NCI-H2227 (cell line): ENCODE measurements around the gene MME.

Experiments used
- DNase-seq: peaks from one replicate; lab custom pipeline; 2025; ENCODE audit not compliant: unreplicated experiment; lab: John Stamatoyannopoulos, UW

The MME gene

DNA sequence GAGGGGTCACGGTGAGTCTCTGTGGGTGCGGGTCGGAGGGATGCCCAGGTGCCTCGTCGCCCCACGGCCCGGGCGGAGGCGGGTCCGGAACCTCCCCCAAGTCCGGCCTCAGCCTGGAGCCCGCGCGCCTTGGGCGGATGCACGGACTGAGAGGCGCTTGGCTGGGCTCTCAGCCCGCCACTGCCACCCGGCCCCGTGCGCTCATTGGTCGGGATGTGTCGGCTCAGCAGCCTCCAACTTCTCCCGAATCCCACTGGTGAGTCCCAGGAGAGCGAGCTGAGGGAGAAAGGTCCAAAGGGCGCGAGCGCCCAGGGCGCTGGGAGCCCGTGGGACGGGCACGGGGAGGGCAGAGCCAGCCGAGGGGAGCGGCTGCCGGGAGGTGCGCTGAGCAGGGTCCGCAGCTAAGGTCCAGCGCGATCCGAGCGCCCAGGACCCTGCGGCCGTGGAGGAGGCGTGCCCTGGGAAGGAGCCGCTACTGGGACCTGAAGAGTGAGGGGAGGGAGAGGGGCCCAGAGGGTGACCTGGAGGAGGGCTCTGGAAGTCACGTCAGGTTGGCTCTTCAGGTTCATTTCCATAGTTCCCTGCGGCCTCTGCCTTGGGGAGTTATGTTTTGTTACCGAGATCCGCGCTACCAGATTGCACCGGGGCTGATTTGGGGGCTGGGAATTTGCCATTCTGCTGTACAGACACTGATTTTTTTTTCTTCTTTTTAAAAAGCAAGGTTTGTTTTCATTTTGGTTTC lies at the start of gene MME:
MME (plus strand) TSS at position 574 of the 742 bp plus-strand sequence. CDS start 3,849 bp downstream, outside the sequence.
- peak; percentile 6 for DNase-seq

DNA sequence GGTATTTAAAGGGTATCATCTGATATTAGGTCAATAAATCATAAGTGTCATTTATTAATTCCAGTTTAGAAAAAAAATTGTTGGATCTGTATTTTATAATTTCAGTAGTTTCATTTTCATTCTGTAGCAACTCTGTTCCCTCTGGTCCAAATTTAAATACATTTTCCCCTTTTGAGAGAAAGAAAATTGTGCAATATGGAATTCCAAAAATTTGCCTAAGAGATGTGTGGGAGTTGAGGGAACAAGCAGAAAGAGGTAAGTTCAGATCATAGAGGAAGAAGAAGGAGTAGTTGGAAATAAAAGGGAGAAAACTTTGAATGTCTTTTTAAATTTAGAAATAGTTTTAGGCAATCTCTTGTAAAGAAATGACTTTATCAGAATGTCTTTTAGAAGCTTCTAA lies 48.9 kb upstream of the MME start:
- DNase-seq, result no peak

DNA sequence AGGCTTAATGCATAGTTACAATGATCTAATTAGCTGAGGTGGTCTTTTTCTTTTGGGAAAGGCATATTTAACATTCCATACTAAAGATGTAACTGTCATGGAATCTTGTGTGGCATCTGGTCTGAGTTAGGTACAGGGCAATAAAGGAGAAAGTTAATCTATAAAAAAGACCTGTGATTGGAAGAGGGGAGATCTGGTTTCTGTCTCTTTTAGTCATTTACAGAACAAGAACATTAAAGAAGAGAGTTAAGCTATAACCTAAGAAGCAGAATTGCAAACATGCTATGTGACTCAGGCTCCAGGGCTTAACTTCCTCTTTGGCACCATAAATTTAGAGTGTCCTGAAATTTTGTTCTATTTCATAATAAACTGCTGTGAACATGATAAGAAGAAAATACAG lies 47.2 kb upstream of the MME start:
- DNase-seq, result no peak

DNA sequence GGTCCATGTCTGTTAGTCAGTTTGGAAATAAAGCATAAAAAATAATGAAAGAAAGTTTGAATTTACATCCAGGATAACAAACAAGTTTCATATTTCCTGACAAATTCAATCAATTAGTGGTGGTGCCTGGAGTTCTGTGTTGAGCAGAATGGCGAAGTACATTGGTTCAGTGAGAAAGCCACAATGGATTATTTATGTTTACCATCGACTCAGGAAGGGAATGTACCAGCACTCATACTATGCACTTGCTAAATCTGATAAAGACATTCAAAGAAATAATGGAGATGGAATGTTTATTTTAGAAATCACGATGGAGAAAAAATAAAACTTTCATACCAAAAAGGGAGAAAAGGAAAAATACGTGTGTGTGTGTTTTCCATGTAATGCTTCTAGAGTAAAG lies 45.3 kb upstream of the MME start:
- no peak for DNase-seq

DNA sequence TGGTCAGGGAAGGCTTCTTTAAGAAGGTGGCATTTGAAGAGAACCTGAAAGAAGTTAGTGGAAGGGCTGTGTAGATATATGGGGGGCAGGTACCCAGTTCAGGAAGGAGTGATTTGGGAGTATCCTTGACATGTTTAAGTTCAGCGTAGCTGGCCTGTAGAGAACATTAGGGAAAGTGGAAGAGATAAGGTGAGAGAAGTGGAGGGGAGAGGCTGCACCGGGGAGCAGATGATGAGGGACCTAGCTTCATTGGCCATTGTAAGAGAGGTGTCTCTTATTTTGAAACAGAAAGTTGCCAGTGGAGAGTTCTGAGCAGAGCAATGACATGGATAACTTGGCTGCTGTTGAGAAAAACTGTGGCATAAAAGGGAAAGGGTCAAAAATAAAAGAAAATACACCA lies 44.6 kb upstream of the MME start:
- no peak for DNase-seq

DNA sequence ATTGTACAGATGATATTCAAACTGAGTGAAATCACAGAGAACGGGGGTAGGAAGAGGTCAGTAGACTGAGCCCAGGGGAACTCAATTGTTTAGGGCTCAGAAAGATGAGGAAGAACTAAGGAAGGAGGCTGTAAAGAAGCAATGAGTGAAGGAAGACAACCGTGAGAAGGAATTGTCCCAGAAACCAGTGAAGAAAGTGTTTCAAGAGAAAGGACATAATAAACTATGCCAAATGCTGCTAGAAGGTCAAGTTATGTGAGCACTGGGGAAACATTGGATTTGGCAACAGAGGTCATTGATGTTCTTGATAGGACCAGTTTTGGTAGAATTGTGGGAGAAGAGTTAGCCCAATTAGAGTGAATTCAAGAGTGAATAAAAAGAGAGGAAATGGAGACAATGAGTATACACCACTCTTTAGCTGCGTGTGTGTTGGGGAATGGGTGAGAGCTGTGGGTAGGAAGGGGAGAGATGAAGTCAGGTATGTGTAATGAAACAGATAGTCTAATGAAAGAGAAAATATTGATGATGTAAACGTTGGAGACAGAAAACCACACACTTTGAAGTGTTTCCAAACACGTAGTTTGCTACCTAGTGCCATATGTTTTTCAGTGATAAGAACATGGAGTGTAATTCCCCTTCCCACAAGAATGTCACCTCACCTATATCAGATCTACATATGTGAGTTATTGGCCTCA lies 42.5 kb upstream of the MME start:
- DNase-seq, result no peak

DNA sequence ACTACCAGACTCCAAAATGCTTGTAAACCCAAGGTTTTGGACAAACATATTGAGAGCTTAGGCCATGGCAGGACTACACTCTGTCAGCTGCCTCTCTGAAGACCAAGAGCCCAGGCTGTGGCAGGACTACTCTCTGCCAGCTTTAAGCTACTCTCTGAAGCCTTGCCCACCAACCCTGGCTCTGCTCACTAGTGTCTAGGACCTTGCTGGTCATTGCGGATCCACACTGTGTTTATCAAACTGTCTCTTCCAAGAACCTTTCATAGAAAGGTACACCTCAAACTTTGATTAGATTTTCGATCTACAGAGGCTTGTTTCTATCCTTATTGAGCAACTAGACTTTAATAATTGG lies 41.9 kb upstream of the MME start:
- no peak for DNase-seq

DNA sequence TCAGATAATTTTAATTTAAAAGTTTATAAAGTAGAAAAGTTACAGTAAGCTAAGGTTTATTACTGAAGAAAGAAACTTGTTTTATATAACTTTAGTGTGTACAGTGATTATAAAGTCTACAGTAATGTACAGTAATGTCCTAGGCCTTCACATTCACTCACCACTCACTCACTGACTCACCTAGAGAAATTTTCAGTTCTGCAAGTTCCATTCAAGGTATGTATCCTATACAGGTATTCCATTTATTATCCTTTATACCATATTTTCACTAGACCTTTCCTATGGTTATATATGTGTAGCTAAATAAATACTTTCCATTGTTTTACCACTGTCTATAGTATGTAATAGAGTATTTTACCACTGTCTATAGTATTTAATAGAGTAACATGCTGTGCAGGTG lies 33.2 kb upstream of the MME start:
- DNase-seq, result no peak

DNA sequence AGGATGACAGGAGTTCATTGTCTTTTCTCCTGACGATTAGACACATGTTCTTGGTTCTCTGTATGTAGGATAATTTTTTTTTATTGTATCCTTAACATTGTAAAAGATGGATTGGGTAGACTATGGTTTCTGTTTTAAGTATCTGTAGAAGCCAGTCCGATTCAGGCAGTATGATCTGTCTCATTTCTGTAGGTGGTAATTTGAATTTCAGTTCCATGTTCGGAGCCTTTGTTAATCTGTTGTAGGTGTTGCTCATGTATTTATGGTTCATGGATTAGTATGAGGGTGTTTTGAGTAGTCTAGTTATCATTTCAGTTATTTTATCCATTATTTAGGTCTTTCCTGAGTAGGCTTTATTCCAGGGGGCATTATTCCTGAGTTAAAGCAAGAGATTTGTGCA lies 32.4 kb upstream of the MME start:
- no peak for DNase-seq

DNA sequence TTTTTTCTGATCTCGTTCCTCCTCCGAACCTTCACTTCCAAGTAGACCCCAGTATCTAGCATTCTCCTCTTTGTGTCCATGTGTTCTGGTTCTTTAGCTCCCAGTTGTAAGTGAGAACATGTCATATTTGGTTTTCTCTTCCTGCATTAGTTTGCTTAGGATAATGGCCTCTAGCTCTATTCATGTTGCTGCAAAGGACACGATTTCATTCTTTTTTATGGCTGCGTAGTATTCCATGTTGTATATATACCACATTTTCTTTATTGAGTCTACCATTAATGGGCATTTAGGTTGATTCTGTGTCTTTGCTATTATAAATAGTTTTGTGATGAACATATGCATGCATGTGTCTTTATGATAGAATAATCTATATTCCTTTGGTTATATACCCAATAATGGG lies 30.2 kb upstream of the MME start:
- DNase-seq, result no peak

DNA sequence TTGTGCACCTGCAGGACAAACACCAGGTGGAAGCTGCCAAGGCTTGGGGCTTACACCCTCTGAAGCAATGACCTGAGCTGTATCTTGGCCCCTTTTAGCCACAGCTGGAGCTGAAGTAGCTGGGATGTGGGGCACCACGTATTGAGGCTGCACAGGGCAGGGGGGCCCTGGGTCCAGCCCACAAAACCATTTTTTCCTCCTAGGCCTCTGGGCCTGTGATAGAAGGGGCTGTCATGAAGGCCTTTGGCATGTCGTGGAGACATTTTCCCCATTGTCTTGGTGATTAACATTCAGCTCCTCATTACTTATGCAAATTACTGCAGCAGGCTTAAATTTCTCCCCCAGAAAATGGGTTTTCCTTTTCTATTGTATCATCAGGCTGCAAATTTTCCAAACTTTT lies 27.6 kb upstream of the MME start:
- no peak for DNase-seq

DNA sequence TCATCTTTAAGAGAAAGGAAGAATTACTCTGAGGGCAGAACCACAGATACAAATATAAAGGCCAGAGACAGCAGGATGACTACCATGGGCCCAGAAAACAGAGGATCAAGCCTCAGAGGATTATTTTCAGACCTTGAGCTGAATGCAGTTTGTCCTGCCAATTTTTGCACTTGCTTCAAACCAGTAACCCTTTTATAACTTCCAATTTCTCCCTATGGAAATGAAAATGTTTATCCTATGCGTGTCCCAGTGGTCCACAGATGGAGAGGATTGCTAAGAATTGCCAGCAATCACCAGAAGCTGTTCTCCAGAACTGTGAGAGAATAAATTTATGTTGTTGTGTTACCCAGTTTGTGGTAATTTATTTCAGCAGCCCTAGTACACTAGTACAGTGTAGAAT lies 26.4 kb upstream of the MME start:
- DNase-seq, result no peak

DNA sequence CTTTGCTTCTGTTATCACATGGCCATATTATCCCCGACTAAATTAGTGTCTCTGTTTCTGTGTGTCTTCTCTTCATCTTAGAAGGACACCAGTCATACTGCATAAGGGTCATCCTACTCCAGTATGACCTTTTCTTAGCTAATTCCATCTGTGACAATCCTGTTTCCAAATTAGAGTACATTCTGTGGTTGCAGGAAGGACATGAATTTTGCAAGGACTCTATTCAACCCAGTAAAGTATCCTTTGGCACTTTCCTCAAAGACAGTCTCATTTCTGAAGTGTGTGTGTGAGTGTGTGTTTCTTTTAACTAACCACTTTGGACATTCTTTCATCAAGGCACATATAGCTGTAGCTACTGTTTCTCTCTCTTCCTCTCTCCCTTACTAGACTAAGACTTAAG lies 15.2 kb upstream of the MME start:
- DNase-seq, result no peak

DNA sequence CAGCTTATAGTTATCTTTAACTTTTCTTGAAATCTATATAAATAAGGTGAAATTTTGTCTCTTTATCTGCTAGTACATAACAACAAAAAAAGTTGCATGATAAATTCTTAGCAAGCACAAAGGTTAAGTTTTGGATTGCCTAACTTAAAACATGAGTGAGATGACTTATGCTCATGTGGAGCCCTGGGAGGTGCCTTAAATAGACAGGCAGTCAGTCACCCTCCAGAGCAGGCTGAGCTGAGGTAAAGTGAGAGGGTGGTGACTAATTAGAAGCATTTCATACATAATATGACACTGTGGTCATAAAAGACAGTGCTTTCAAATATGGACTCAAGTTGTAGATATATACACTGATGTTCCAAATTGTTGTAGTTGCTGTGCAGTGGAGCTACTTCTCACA lies 14.6 kb upstream of the MME start:
- DNase-seq, result no peak

DNA sequence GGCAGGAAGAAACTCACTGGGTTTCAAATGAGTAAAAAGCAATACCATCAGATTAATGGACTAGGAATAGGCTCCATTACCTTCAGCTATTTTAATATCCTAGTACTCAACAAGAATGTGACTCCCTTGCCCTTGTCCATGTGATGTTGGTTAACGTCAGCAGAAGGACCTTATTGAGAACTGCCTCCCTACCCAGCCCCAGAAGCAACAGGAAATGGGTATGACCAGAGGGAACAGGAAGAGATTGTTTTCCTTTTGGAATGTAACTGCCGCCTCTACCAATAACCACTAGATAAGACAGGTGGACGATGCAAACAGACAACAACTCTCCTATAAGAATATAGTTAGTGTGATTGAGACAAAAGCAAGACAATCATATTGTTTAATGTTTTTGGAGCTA lies 10.4 kb upstream of the MME start:
- DNase-seq, result no peak

DNA sequence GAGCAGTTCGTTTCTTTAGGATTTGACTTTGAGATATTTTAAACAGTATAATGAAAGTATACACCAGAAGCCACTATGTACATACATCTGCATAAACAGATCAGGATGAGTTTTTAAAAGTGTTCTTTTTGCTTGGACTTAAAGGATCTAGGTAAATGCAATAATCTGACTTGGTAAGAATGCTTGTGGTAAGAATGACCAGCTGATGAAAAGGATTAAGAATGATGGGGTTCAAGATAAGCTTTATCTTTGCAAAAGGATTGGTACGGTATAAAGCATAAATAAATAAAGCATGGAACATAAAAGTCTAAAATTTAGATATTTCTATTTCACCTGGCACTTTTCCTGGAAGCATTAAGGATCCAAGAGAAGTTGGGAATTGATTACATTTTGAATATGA lies 9.8 kb upstream of the MME start:
- no peak for DNase-seq

DNA sequence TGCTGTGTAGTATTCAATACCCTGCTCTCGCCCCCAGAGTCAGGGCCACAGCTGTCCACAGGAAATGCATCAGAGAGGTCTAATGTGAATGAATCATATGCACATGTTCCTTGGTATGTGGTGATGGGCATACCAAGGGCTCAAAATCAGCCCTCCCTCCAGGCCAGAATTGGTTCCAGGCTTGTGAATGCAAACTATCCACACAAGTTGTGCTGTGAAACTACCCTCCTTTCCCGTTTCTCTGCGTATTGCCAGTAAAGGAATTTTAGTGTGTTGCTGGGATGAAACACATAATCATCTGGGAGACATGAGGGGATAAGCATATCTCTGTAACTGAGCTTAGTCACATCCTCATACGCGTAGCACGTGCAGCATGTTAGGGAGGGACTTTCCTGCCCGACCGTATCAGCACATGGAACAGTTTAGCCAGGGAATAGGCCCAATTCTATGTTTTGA lies 9.2 kb upstream of the MME start:
- no peak for DNase-seq

DNA sequence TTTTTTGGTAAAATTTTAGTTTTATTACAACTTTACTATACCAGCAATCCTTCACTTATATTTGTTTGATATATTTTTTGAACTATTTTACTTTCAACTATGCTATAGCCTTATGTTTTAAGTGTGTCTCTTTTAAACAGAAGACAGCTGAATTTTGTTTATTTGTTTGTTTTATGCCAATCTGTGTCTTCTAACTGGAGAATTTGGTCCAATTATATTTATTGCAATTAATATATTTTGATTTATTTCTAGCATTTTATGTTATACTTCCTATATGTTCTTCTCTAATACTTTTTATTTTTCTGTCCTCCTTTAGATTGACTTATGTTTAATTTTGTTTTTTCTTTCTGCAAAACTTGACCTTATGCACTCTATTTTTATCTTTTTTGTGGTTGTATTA lies 4.9 kb upstream of the MME start:
- no peak for DNase-seq

DNA sequence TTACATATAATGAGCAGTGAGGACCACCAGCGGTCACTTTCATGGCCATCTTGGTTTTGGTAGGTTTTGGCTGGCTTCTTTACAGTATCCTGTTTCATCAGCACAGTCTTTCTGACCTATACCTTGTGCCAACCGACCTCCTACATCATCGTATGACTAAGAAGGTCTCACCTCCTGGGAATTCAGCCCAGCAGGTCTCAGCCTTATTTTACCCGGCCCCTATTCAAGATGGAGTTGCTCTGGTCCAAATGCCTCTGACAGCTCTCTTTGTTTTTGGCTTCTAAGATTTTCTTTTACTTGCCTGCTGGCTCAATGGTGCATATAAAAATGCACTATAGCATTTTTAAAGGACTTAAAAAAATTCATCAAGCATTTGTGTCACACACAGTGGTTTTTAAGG lies 3.2 kb upstream of the MME start:
- no peak for DNase-seq

DNA sequence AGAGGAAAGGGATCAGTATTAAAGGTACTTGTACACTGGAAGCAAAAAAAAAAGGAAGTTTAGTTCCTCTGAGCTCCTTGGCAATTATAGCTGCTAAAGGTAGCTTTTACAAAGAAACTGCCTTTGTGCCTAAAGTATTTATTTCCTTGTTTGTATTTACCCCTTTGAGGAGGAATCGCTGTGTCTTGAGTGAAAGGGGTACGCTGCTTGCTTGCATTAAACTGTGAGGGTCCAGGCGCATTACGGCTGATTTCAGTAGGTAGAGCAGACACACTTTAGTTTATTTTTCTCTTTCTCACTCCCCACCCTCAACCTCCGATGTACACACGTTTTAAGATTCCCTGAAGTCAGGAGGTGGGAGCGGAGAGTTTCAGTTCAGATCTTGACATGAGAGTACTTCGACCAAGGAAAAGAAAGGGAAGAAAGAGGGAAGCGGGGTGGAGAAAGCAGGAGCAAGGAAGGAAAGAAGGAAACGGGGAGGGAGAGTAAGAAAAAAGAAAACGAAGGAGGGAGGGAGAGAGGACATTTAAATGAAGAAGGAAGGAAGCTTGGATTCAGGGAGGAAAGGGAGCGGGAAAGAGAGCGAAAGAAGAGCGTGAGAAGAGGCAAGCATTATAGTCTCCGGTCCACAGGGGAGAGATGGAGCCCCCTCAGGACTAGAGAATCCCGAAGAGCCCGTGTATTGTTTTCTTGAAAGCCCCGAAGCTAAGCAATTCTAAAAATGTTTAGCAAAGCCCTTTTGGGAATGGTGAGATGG lies 1.2 kb upstream of the MME start:
- DNase-seq, result no peak

DNA sequence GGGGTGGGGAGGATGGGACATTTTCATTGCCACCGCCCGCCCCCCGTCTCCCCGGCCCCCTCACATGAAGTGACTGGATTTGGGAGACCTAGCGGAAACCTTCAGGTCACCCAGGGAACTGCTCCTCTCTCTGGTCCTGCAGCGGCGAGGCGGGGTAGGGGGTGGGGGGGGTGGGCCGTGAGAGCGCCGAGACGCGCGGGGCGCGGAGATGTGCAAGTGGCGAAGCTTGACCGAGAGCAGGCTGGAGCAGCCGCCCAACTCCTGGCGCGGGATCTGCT lies 712 bp upstream of the MME start:
- DNase-seq, result no peak

DNA sequence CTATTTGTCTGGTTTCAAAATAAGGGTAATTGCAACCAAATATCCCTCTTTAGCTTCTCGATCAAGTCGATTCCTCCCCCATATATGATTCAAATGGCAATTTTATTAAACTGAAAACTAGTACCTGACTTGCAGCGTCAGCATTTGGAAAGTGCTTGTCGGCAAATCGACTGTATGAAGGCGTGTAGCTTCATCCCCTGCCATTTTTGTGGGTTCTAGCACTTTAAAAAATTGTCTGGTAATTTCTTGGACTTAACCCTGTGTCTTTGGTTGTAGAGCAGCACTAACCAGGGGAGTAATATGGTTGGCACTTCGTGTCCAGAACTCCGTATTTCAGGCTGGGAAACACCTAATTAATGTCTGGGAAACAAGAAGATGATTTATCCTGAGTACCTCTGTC lies 573 bp downstream of the MME start:
- no peak for DNase-seq
